Panc1 (cell line): ENCODE measurements around the gene AK8. TPM values are rescaled to one million over a fixed set of nuclear protein-coding genes. Genes with fewer than 3 reads are reported as not detected.

ENCODE experiments used
- ATAC-seq: fragments of 200-7000 bp; cut with Tn5 transposase; 2 replicates; pipeline ENCODE4 v1.9.1; 2020; ENCODE audit warnings: mild to moderate bottlenecking, moderate library complexity
- BruUV-seq: library from RNA; stranded (reverse); fragments of 400-500 nt; replicated peaks from 2 replicates; lab custom pipeline; 2021; lab: Mats Ljungman, UMichigan
- CTCF ChIA-PET: fragments of 300-600 bp; sonication (Branson Sonifier 250); formaldehyde crosslinking; loops from one replicate; lab custom pipeline; 2022; ENCODE audit warnings: antibody characterized with exemption; lab: Charles Lee
- POLR2A ChIA-PET: fragments of 300-600 bp; sonication (Branson Sonifier 250); formaldehyde crosslinking; loops from one replicate; lab custom pipeline; 2022; ENCODE audit warnings: antibody characterized with exemption; lab: Charles Lee
- DNase-seq: peaks from one replicate; pipeline ENCODE4 v3.0.0-alpha.2; 2010; ENCODE audit warnings: low read depth, low spot score
- H3K27ac ChIP-seq: 2 replicates; pipeline ENCODE4 v1.5.1; 2011; ENCODE audit warnings: mild to moderate bottlenecking, low read length, inconsistent platforms
- H3K27me3 ChIP-seq: fragments of 200-500 bp; sonication (Bioruptor generic); 2 replicates; pipeline ENCODE4 v1.6.0; 2014; ENCODE audit warnings: low read length, inconsistent platforms; ENCODE audit not compliant: control insufficient read depth, insufficient read depth
- H3K36me3 ChIP-seq: fragments of 200-500 bp; sonication (Bioruptor generic); 2 replicates; pipeline ENCODE4 v1.5.1; 2014; ENCODE audit warnings: inconsistent platforms, mild to moderate bottlenecking, low read length, moderate library complexity; ENCODE audit not compliant: control insufficient read depth, insufficient read depth
- H3K4me1 ChIP-seq: 2 replicates; pipeline ENCODE4 v1.5.1; 2011; ENCODE audit warnings: inconsistent platforms, mild to moderate bottlenecking, low read length, moderate library complexity; ENCODE audit not compliant: control insufficient read depth, insufficient read depth
- H3K4me3 ChIP-seq, 2 experiments: 2 replicates each; pipeline ENCODE4 v1.5.1; 2011 to 2012; ENCODE audit warnings: low read depth in 2 of 2, low read length in 2 of 2, mild to moderate bottlenecking in 2 of 2, inconsistent platforms in 1 of 2, moderate library complexity in 1 of 2
- H3K9me3 ChIP-seq: fragments of 200-500 bp; sonication (Bioruptor generic); 2 replicates; pipeline ENCODE4 v1.5.1; 2014; ENCODE audit warnings: low read depth, mild to moderate bottlenecking, inconsistent platforms, low read length, moderate library complexity; ENCODE audit not compliant: control insufficient read depth, insufficient read depth
- CTCF ChIP-seq: fragments of 450-650 bp; IDR thresholded peaks from 2 replicates; pipeline ENCODE4 v1.5.1; 2017; ENCODE audit warnings: mild to moderate bottlenecking
- POLR2AphosphoS5 ChIP-seq: IDR thresholded peaks from 2 replicates; pipeline ENCODE4 v1.6.1; 2012; ENCODE audit warnings: mild to moderate bottlenecking, low read depth, low read length, moderate library complexity
- REST ChIP-seq, 2 experiments: IDR thresholded peaks; 2 replicates each; pipeline ENCODE4 v1.6.1; 2011 to 2012; ENCODE audit warnings: low read depth in 2 of 2, control low read depth in 1 of 2, low read length in 1 of 2, mild to moderate bottlenecking in 1 of 2, moderate library complexity in 1 of 2; ENCODE audit not compliant: insufficient read depth in 1 of 2
- SIN3A ChIP-seq: IDR thresholded peaks from 2 replicates; pipeline ENCODE4 v1.6.1; 2012; ENCODE audit warnings: low read depth, mild to moderate bottlenecking, low read length, moderate library complexity, borderline replicate concordance; ENCODE audit not compliant: insufficient read depth
- TCF7L2 ChIP-seq: IDR thresholded peaks from 2 replicates; pipeline ENCODE4 v1.6.1; 2011; ENCODE audit warnings: mild to moderate bottlenecking, low read depth, low read length, inconsistent platforms
- in situ Hi-C: cut with HindIII; loops from 2 replicates; pipeline ENCODE4 v1.10.0; 2016; ENCODE audit warnings: low sequenced_read_pairs, low pct_unique_long_range_greater_than_20kb
- intact Hi-C: fragments of 100-400 bp; cut with micrococcal nuclease; formaldehyde crosslinking; loops from one replicate; pipeline ENCODE4 v1.10.0; 2022; ENCODE audit not compliant: unreplicated experiment
- total RNA-seq: library from RNA; stranded (reverse); gene quantifications from one replicate; pipeline ENCODE4 v1.2.1, GENCODE V29; 2021; ENCODE audit not compliant: unreplicated experiment

The AK8 gene
- total RNA-seq, 1 experiment from 2014 or later = 0.39 TPM

GRCh38 chr9:132849185-132849706 lies 28.8 kb downstream of the AK8 start:
- ATAC-seq (no peak), DNase-seq (no peak)
- intact Hi-C loops (no loop called here), in situ Hi-C loops (no loop called here)
- CTCF ChIA-PET = no interaction called here
- TF ChIP-seq POLR2AphosphoS5 = no peak
- TF ChIP-seq SIN3A = no peak
- TF ChIP-seq REST (IDR thresholded peaks at IDR 0.05; ENCODE audit: insufficient read depth in 1 of 2, low read depth in 2 of 2, low read length in 1 of 2) = no peak
- no peak for TF ChIP-seq TCF7L2
- no peaks in the 10 kb centered on the region for H3K36me3 ChIP-seq
- POLR2A ChIA-PET = no interaction called here
- H3K4me3 ChIP-seq = no peak overlapping the region
- H3K9me3 ChIP-seq = no peaks in the 10 kb centered on the region
- H3K27ac ChIP-seq = no peak overlapping the region
- H3K4me1 ChIP-seq = no peaks in the 10 kb centered on the region
- no peaks in the 10 kb centered on the region for H3K27me3 ChIP-seq
- BruUV-seq = no TSS peak

- no peak overlapping the region for H3K4me3 ChIP-seq
- H3K27me3 ChIP-seq = no peaks in the 10 kb centered on the region
- in situ Hi-C loops = no loop called here
- no TSS peak for BruUV-seq
- CTCF ChIA-PET = no interaction called here
- ATAC-seq = no peak
- intact Hi-C loops = no loop called here
- DNase-seq = no peak
- H3K36me3 ChIP-seq = no peaks in the 10 kb centered on the region
- POLR2A ChIA-PET = no interaction called here
- H3K9me3 ChIP-seq = no peaks in the 10 kb centered on the region
- H3K27ac ChIP-seq = no peak overlapping the region
- no peaks in the 10 kb centered on the region for H3K4me1 ChIP-seq
- TF ChIP-seq POLR2AphosphoS5 (no peak), TCF7L2 (no peak), SIN3A (no peak), CTCF (no peak), REST (IDR thresholded peaks at IDR 0.05; ENCODE audit: insufficient read depth in 1 of 2, low read depth in 2 of 2, low read length in 1 of 2) (no peak)
Measured at GRCh38 chr9:132846918-132847515, 31.1 kb downstream of the AK8 start.
